BJ (cell line): ENCODE data around the gene TXNDC9. TPM values are rescaled to one million over a fixed set of nuclear protein-coding genes. Genes with fewer than 3 reads are reported as not detected.
"Not testable (repeated sequence)": the region's sequence is repeated elsewhere in the genome, so short reads cannot be mapped to it uniquely, and the experiment has no call there.

ENCODE experiments used
- CTCF ChIA-PET: fragments of 350-600 bp; formaldehyde crosslinking; extraction: SDS; loops from one replicate; lab custom pipeline; 2021; ENCODE audit warnings: antibody characterized with exemption, inconsistent platforms; lab: Yijun Ruan, JAX
- POLR2A ChIA-PET: fragments of 300-600 bp; sonication (Branson Sonifier 250); formaldehyde crosslinking; extraction: SDS; loops from one replicate; lab custom pipeline; 2021; ENCODE audit warnings: antibody characterized with exemption; lab: Charles Lee
- DNase-seq: peaks from one replicate; pipeline ENCODE4 v3.0.0-alpha.2; 2011; ENCODE audit warnings: low read depth
- H3K27me3 ChIP-seq: 2 replicates; pipeline ENCODE4 v1.6.0; 2011; ENCODE audit warnings: low read length; ENCODE audit not compliant: control insufficient read depth, insufficient read depth
- H3K36me3 ChIP-seq: 2 replicates; pipeline ENCODE4 v1.5.1; 2011; ENCODE audit warnings: low read length; ENCODE audit not compliant: control insufficient read depth, insufficient read depth
- H3K4me3 ChIP-seq: 2 replicates; pipeline ENCODE4 v1.5.1; 2011; ENCODE audit warnings: low read depth, mild to moderate bottlenecking, control low read depth, low read length
- CTCF ChIP-seq: IDR thresholded peaks from 2 replicates; pipeline ENCODE4 v1.5.1; 2011; ENCODE audit warnings: low read depth, mild to moderate bottlenecking, control low read depth, inconsistent platforms, low read length, moderate library complexity; ENCODE audit not compliant: insufficient read depth
- polyA plus RNA-seq: library from polyadenylated mRNA; depleted of rRNA; stranded (reverse); fragments of >200 nt; gene quantifications from 2 replicates; pipeline ENCODE4 v1.2.3, GENCODE V29; 2011

Gene TXNDC9
- polyA plus RNA-seq, 1 experiment = 29.2 TPM

GRCh38 chr2:99376254-99376864 lies 40.2 kb upstream of the TXNDC9 start:
- CTCF ChIA-PET = no interaction called here
- POLR2A ChIA-PET = no interaction called here
- H3K36me3 ChIP-seq = peaks cover 5% of the 10 kb centered on the region

GRCh38 chr2:99374747-99375146 lies 38.6 kb upstream of the TXNDC9 start:
- Histone ChIP-seq H3K4me3 (no peak overlapping the region), H3K27me3 (no peaks in the 10 kb centered on the region), H3K36me3 (peaks cover 5% of the 10 kb centered on the region)
- CTCF ChIA-PET = no interaction called here
- no peak for TF ChIP-seq CTCF
- DNase-seq = no peak
- POLR2A ChIA-PET = no interaction called here

More at GRCh38 chr2:99376254-99376864, 40.2 kb upstream of the TXNDC9 start:
- H3K4me3 ChIP-seq = no peak overlapping the region
- DNase-seq = no peak
- TF ChIP-seq CTCF = no peak
- H3K27me3 ChIP-seq = no peaks in the 10 kb centered on the region

GRCh38 chr2:99373144-99373543 lies 37.0 kb upstream of the TXNDC9 start:
- Histone ChIP-seq H3K27me3 (no peaks in the 10 kb centered on the region), H3K36me3 (peaks cover 5% of the 10 kb centered on the region), H3K4me3 (no peak overlapping the region)
- no peak for TF ChIP-seq CTCF
- ChIA-PET CTCF (interaction anchor here (1.0 kb wide), 1 partner anchor 10 kb away, joined by 5 read pairs; no protein-coding TSS in a partner anchor), POLR2A (no interaction called here)
- no peak for DNase-seq

GRCh38 chr2:99368854-99369253 lies 32.7 kb upstream of the TXNDC9 start:
- H3K36me3 ChIP-seq, H3K27me3 ChIP-seq, H3K4me3 ChIP-seq, POLR2A ChIA-PET, CTCF ChIA-PET, DNase-seq: not testable (repeated sequence)

- no peak for TF ChIP-seq CTCF
- DNase-seq = no peak
- ChIA-PET CTCF (interaction anchor here (0.6 to 1.3 kb wide), 4 partner anchors 19 to 124 kb away, joined by 3 to 4 read pairs (median 3); partner anchors contain the start of gene REV1), POLR2A (interaction anchor here (0.6 kb wide), 1 partner anchor 9 kb away, joined by 3 read pairs; no protein-coding TSS in a partner anchor)
- Histone ChIP-seq H3K27me3 (no peaks in the 10 kb centered on the region), H3K4me3 (no peak overlapping the region), H3K36me3 (peaks cover 2% of the 10 kb centered on the region)
Observed at GRCh38 chr2:99365661-99366060, 29.5 kb upstream of the TXNDC9 start.
